ENCODE measurements around the gene FAM107B.
"Not testable (repeated sequence)": the region's sequence is repeated elsewhere in the genome, so short reads cannot be mapped to it uniquely, and the experiment has no call there.

Gene FAM107B

DNA sequence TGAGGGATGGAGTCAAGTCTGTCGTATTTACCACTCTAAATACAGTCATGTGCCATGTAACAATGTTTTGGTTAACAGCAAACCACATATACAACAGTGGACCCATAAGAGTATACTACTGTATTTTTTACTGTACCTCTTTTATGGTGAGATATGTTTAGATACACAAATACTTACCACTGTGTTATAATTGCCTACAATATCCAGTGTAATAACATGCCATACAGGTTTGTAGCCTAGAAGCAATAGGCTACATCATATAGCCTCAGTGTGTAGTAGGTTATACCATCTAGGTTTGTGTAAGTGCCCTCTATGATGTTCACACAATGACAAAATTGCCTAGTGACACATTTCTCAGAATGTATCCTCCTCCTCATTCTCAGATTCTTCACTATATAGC is 110.4 kb downstream of the FAM107B start:
- no peak for DNase-seq (ENCODE audit: low read depth in 2 of 2)

DNA sequence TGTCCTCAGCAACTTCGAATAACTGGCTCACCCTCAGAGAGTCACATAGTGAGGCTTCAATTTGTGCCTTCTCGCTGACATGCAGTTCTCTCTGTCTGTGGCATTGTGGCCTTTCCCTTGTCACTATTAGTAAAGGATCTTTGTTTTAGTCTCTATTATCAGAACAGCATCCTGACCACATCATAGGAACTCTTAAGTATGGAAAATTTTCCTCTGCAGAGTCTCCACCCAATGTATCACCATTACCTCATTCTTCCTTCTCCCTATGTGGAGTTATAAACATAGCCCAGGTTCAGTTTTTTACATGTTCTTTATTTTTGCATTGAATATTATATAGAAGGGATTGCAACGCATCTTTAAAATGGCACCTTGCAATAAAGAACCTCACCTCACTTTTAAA is 112.9 kb downstream of the FAM107B start:
- no peak for DNase-seq (ENCODE audit: low read depth in 2 of 2)

DNA sequence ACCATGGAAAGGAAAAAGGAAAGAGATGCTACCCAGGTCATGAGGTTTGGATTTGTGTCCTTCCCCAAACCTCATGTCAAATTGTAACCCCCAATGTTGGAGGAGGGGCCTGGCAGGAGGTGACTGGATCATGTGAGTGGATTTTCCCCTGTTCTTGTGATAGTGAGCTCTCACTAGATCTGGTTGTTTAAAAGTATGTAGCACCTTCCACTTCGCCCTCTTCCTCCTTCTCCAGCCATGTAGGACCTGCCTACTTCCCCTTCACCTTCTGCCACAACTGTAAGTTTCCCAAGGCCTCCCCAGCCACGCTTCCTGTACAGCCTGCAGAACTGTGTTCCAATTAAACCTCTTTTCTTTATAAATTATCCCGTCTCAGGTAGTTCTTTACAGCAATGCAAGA is 113.9 kb downstream of the FAM107B start:
- no peak for DNase-seq (ENCODE audit: low read depth in 2 of 2)

DNA sequence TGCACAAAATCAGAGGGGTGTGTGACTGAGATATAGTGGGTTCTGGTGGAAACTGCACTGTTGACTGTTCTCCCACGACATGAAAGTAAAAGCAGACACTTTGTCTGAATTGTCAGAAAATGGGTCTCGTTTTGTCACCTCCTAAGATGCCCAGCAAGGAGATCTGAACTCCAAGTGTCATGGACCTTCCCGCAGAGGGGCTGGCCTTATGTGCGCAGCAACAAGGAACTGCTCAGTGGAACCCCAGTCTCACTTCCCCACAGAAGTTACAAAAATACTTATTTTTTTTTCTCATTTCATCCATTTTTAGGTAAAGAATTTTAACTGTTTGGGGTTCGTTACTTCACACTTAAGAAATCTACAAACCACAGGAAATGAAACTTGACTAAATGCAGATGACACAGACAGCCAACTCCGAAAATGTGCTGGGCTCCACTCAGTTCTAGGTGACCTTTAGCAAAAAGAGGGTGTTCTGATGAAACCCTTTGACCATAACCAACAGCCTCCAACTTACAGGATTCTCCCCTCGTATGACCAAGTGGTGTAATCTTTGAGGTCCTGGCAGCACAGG is 115.0 kb downstream of the FAM107B start:
- peak in 1 of 2 donors; percentile 9 for DNase-seq (ENCODE audit: low read depth in 2 of 2)

DNA sequence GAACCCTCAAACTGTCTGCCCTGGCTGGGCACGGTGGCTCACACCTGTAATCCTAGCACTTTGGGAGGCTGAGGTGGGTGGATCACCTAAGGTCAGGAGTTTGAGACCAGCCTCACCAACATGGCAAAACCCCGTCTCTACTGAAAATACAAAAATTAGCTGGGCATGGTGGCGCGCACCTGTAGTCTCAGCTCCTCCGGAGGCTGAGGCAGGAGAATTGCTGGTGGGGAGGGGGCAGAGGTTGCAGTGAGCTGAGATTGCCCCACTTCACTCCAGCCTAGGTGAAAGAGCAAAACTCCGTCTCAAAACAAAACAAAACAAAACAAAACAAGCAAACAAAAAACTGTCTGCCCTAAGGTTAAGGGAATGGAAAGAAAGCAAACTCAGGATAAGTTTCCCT is 115.6 kb downstream of the FAM107B start:
- DNase-seq (ENCODE audit: low read depth in 2 of 2): not testable (repeated sequence)

DNA sequence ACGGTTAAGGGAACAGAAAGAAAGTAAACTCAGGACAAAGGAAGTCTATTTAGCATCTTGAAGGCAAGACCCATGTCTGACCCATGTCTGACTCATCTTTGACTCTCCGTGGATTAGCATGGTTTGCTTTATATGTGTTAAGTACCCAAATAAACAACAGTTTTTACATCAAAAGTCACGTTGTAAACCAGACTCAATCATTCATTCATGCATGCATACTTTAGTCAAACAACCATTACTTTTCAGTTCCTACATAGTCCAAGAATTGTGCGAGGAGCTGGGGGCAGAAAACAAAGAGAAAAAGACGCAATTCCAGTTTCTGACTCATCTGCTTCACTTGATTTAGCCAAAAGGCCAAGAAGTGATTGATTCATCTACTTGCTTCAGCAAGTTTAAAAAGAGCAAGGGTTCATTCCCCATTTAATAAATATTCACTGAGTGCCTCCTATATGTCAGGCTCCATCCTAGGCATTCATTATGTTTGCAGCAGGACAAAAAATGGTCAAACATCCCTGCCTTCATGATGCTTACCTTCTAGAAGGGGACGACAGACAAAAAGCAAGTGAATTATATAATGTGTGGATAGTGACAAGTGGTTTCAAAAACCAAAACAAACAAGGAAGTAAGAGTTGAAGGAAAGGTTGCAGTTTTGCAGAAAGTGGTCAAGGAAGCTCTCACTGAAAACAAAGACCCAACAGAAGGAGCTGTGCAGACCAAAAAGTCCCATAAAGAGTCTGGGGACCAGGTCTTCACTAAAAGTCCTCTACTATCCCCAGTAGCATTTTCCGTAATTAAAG is 116.2 kb downstream of the FAM107B start:
- DNase-seq (ENCODE audit: low read depth in 2 of 2): no peak

DNA sequence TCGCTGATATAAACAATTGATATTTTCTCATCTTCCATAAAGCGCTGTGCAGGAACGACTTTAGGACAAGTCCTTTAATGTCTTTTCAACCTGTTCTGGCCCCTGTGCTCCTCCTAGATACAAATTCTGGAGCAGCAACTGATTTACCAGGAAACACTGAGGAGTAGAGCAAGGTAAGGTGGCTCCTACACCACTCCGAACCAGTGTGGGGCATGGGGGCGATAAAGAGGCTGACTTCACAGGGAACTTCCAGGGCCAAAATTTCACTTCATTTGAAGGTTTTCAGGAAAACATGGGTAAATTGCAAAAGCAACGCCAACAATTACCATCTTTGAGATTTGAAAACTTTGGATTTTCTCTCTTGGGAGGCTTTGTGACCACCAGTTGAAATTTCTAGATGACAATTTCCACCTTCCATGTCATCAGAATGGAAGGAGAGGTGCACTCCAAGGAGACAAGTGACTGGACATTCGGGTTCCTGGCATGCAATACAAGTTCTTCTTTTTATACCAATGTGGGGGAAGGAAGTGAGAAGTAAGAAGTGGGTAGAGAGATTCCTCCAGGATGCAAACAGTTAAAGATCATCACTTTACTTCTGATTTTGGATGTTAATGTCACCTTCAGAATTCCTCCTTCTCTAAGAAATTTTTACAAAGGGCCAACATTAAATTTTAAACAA is 118.5 kb downstream of the FAM107B start:
- no peak for DNase-seq (ENCODE audit: low read depth in 2 of 2)

DNA sequence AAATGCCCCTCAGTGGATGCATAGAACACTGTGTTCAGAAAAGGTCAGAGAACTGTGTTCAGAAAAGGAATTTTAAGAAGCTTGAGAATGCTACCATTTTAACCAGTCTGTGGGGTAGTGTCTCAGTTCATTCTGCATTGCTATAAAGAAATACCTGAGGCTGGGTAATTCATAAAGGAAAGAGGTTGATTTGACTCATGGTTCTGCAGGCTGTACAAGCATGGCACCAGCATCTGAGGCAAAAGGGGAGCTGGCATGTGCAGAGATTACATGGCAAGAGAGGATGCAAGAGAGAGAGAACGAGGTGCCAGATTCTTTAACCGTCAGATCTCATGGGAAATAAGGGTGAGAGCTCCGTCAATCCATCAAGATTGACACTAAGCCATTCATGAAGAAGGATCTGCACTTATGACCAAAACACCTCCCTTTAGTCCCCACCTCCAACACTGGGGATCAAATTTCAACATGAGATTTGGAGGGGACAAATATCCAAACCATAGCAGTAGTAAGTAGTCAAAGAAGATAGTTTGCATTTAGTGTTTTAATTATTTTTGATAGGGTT is 119.8 kb downstream of the FAM107B start:
- DNase-seq (ENCODE audit: low read depth in 2 of 2): no peak

DNA sequence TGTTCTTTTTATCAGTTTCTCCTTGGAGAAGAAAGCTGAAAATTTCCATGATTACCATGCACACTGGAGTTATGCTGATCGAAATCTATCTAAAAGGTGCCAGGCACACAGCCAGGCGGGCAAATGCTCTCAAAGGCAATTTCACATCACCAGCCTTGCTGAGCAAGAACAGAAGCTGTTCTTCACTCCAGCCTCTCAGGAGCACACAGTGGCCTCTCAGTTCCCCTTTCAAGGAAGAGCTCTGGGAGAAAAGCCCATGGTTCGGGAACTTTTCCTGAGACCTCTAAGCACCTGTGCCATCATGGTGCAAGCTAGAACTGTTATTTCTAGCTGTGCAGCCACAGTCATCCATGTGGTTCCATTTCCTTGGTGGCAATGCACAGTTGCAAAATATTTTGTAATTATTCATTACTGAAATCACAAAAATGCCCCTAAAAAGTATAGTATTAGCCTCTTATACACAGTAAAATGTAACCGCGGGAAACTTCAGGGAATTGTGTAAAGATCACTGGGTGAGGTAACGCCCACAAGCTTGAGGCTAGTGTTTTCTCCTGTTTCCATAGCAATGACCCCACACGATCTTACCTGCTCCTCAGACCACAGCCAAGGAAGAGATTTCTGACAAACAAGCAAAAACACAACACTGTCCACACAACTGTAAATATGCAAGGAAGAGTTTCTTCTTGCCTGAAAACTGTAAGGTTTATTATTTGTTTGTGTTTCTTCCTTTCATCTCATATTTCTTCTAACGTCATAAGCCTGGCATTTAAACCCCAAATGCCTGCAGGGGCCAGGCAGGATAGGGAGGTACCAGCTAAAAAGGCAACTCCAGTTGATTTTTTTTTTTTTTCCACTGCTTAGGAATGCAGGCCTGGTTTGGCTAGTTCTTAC is 121.2 kb downstream of the FAM107B start:
- no peak for DNase-seq (ENCODE audit: low read depth in 2 of 2)

DNA sequence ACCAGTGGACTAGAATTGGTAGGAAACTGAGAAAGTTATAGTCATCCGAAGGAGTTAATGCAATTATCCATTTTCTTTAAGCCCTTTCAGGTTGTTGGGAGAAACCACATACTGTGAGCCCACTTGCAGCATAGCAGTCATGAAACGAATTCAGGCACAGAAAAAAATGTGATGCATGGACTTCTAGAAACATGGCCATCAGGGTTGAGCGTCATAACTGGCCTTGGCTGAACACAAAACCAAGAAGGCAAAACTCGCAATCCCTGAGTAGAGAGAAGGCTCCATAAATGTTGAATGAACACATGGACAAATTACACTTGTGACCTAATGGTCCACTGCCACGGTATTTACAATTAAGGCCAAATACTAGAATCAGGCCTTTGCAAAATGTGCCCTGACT is 121.9 kb downstream of the FAM107B start:
- no peak for DNase-seq (ENCODE audit: low read depth in 2 of 2)

DNA sequence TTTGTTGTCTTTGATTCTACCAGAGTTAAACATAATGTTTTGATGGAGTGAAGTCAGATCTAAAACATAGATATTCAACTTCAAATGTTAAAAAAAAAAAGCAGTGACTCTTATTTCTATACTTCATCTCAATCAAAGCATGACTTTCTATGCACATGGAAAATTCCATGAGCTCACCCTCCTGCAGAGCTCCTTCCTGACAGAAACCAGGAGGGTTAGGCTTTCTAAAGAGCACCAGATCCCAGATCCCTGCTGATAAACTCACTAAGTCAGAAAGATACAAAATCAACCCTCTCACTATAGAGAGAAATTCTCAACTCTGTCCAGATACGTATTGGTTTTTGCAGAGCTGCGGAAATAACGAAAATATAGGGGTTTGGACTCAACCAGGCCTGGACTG is 122.6 kb downstream of the FAM107B start:
- no peak for DNase-seq (ENCODE audit: low read depth in 2 of 2)

DNA sequence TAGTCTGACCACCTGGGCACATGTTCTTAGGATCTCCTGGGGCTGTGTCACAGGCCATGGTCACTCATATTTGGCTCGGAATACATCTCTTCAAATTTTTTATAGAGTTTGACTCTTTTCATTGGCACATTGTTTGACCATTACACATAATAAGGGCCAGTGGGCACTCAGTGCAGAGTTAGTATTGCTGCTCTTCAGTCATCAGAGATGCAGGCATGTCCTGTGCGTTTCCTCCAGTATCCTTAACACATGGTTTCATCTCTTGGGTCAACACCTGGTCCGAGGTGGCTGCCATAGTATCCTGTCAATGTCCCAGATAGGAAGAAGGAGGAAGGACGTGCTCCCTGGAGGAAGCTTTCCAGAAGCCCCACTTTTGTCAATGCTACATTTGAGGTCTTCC is 125.0 kb downstream of the FAM107B start:
- no peak for DNase-seq (ENCODE audit: low read depth in 2 of 2)

DNA sequence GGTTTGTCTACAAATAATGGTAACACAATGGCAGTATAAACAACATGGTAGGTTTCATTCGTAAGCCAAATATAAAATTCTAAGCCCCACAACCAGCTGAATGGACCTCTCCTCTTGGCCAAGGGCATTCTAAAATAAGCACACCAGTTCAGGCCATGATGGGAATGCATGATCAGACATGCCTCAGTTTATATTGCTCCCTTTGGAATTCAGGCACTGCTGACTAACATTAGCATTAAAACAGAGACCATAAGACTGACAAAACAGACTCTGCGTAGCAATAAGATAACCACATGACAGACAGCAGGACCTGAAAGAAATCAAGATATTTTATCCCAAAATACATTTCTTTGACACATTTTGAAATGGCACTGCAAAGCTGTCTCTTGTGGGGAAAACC is 125.8 kb downstream of the FAM107B start:
- DNase-seq (ENCODE audit: low read depth in 2 of 2): no peak

DNA sequence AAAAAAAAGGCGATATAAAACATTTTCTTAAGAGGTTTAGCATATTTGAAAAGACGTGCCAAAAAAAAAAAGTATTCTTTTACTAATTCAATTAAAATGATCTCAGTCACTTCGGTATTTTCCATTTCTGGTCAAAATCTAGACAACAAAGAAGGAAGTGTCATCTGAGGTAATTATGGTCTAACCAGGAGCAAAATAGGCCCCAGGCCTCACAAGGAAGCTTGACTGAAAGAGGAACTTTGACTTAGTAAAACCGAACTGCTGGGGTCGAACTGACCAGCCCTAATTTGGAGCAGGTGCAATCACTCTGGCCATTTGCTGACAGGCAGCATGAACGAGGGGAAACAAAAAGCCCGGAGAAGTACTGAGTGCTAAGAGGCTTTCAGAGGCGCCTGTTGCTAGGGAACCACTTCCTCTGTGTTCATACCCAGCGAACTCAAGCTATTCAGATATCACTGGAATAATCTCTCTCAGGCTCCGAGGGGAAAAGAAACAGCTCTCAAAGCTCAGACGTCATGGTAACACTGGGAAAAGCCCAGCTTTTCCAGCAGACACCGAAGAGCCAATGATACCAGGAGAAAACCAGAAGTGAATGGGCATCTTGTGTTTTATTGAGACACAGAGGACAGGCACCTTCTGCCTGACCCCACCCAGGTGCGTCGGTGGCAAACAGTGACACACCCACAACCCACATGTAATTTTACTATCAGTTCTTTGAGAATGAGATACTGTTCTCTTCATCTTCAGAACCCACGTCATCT is 126.5 kb downstream of the FAM107B start:
- peak; percentile 31 to 32 for DNase-seq (ENCODE audit: low read depth in 2 of 2)

DNA sequence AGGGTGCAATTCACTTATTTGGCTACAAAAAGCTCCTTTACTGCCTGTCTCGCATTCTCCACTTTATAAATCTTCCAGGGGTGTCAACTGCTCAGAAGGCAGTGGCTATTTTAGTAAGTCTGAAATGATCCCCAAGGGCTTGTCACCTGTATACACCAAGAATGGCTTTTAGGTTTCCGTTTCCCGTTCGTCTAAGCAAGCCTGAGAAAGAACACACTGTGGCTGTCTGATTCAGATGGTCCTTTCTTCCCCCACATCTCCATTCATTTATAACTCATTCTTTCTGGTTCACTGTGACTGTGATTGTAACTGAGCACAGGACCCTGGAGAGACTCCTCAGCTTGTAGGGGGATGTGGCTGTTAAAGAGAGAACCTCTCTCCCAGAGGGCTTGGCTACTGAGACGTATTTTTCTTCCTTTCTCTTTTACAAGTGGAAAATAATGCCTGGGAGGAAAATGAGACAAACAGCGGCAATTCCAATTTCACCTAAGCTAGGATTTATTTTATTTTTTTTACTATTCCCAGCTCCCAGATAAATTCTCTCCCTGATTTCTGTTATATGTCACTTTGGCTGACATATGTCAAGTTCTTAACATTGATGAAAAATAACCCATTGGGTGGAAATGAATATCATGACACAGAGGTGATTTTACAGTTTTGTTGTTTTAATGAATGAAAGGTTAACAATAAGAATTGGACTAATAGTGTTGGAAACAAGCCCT is 129.3 kb downstream of the FAM107B start:
- no peak for DNase-seq (ENCODE audit: low read depth in 2 of 2)

DNA sequence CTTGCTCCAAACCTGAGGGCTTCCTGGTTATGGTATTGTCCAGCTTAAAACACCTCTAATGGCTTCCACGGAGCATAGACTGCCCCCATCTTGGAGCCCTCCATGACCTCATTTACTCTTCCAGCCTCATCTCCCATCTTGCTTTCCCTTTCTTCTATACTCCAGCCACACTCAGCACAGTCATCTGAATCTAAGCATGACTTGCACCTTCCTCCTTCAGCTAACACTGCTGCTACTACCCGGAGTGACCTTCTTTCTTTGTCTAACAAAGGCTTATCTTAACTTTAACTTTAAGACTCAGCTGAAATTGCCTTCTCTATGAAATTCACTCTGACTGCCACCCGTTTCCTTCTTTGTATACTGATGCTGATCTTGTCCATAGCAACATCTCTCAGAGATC is 135.1 kb downstream of the FAM107B start:
- DNase-seq (ENCODE audit: low read depth in 2 of 2): no peak

DNA sequence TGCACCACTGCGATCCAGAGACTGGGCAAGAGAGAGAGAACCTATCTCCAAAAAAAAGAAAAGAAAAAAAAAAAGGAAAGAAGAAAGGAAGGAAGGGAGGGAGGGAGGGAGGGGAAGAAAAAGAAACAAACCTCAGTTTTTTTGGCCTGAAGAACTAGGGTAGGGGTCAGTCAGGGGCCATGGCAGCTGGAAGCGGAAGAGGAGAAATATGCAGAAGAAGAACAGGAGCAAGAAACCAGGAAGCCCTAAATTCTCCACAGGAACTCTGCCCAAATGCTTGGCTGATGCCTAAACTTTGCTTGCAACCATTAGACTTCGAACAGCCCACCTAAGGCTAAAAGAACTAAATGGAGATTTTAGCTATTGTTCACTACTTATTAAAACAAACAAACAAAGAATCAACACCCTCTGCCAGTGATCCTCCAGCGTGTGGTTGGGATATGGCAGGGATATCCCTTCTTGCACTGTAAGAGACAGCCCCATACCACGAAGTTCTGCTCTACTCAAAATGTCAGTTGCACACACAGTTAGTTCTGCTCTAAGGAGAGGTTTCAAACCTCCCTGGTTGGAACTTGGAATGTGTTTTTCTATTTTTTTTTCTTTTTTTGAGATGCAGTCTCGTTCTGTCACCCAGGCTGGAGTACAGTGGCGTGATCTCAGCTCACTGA is 139.5 kb downstream of the FAM107B start:
- no peak for DNase-seq (ENCODE audit: low read depth in 2 of 2)

DNA sequence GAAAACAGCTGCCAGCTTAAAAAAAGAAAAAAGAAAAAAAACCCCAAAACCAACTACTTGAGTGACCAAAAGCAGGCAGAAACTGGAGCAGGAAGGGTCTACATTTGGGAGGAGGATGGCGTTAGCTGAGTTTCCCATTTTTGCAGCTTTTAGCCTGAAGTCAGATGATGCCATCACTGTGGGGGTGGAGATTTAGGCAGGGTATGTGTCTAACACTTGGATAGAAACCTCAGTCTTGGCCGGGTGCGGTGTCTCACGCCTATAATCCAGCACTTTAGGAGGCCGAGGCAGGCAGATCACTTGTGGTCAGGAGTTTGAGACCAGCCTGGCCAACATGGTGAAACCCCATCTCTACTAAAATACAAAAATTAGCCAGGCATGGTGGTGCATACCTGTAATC is 140.1 kb downstream of the FAM107B start:
- not testable (repeated sequence) for DNase-seq (ENCODE audit: low read depth in 2 of 2)

DNA sequence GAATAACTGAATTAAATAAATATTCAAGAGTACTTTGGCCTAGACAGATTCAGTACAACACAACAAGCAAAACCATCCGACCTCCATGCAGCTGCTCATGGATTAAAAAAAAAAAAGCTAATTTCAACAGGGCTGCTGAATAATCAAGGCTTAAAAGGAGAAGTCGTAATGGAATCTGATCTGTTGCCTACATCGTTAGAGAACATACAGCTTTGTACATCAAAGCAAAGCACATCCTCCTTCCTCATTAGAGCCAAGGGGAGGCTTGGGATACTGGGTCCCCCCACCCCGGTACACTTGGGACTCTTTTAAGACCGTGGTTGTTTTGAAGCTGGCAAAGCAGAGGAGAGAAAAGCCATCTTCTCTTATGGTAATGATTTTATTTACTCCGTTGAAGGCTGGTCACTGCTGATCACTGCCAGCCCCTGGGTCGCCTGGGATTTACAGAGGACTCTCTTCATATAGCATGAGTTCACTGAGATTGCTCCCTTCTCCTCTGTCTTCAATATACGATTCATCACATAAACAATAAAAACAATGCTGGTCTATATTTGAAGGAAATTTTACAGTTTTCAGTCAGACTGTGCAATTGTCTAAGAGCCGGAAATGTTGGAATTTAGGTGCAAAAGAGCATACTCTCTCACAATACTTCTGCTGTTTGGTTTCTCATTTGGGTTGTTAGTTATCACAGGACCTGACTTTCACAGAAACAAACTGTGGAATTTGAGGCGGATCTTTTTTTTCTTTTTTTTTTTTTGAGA is 148.8 kb downstream of the FAM107B start:
- DNase-seq (ENCODE audit: low read depth in 2 of 2): no peak

Data from stimulated activated CD4-positive, alpha-beta T cell treated with anti-CD3 and anti-CD28 coated beads, Interleukin-1b, Interleukin-23, amount 100 ng/mL, for 4 hours (primary cell).